Transverse colon (tissue), 4 donors: ENCODE measurements around the gene MCOLN2. TPM values are rescaled to one million over a fixed set of nuclear protein-coding genes. Genes with fewer than 3 reads are reported as not detected.

Experiments used
- DNase-seq: peaks from one replicate; pipeline ENCODE4 v3.0.0-alpha.2; 2019
- H3K27ac ChIP-seq, 4 donors: fragments of 200-600 bp; sonication (generic); 2 replicates each; pipeline ENCODE4 v1.5.1; 2016 to 2018; ENCODE audit warnings: inconsistent platforms in 4 of 4
- H3K27me3 ChIP-seq: fragments of 200-600 bp; sonication (generic); 2 replicates; pipeline ENCODE4 v1.5.1; 2017; ENCODE audit warnings: inconsistent platforms
- H3K36me3 ChIP-seq, 4 donors: fragments of 200-600 bp; sonication (generic); 2 replicates each; pipeline ENCODE4 v1.5.1; 2017 to 2019; ENCODE audit warnings: inconsistent platforms in 4 of 4
- H3K4me1 ChIP-seq, 4 donors: fragments of 200-600 bp; sonication (generic); 2 replicates each; pipeline ENCODE4 v1.5.1; 2017 to 2020; ENCODE audit warnings: inconsistent platforms in 4 of 4
- H3K4me3 ChIP-seq, 4 donors: fragments of 200-600 bp; sonication (generic); 1 replicate in 1 of 4; 2 replicates in 3 of 4; pipeline versions ENCODE4 v1.5.1 to v1.6.1; 2017 to 2019; ENCODE audit warnings: inconsistent platforms in 4 of 4
- H3K9me3 ChIP-seq, 2 donors: fragments of 200-600 bp; sonication (generic); 2 replicates each; pipeline ENCODE4 v1.5.1; 2017 to 2019; ENCODE audit warnings: inconsistent platforms in 2 of 2
- EP300 ChIP-seq: sonication (generic); formaldehyde crosslinking; IDR thresholded peaks from one replicate; pipeline ENCODE4 v1.6.1; 2017; ENCODE audit warnings: antibody characterized with exemption, low read depth
- POLR2A ChIP-seq: fragments of 450-650 bp; IDR thresholded peaks from one replicate; pipeline ENCODE4 v1.6.1; 2016; ENCODE audit warnings: antibody characterized with exemption, mild to moderate bottlenecking, moderate library complexity
- POLR2AphosphoS5 ChIP-seq, 3 donors: sonication (generic); formaldehyde crosslinking; IDR thresholded peaks; one replicate each; pipeline ENCODE4 v1.6.1; 2016; ENCODE audit warnings: antibody characterized with exemption in 3 of 3
- WGBS, 2 donors: methylation state at CpG; one replicate each; pipeline ENCODE4 v1.1.5; 2018; ENCODE audit warnings: low coverage in 1 of 2; 5-methylcytosine and 5-hydroxymethylcytosine counted together
- in situ Hi-C, 4 donors: fragments of 200-750 bp; cut with MboI; loops; one replicate each; pipeline versions ENCODE4 v1.15.0 to v1.15.1; 2017; ENCODE audit warnings: low sequenced_read_pairs in 3 of 4, low pct_ligation_motif_present in 1 of 4, low pct_unique_long_range_greater_than_20kb in 1 of 4
- intact Hi-C: fragments of 100-400 bp; cut with DNase I; formaldehyde crosslinking; loops from one replicate; pipeline ENCODE4 v1.15.1; 2023; ENCODE audit warnings: low total_unique reads
- total RNA-seq, 4 donors: library from RNA; depleted of rRNA; stranded (reverse); fragments of >200 nt; gene quantifications; one replicate each; pipeline ENCODE4 v1.1.0, GENCODE V29; 2016
- TF ChIP-seq, protein P1 (sequence below), 5 experiments: fragments of 200-600 bp in 3 of 5; fragments of 450-650 bp in 2 of 5; sonication (generic) in 3 of 5; IDR thresholded peaks; 1 replicate in 2 of 5; 2 replicates in 3 of 5; pipeline ENCODE4 v1.5.1; 2016 to 2017; ENCODE audit warnings: antibody characterized with exemption in 5 of 5, inconsistent platforms in 3 of 5, mild to moderate bottlenecking in 2 of 5, moderate library complexity in 1 of 5

MCOLN2 gene
- total RNA-seq, 4 donors from 2014 or later = 15.7 to 133 (median 82.7) TPM

DNA sequence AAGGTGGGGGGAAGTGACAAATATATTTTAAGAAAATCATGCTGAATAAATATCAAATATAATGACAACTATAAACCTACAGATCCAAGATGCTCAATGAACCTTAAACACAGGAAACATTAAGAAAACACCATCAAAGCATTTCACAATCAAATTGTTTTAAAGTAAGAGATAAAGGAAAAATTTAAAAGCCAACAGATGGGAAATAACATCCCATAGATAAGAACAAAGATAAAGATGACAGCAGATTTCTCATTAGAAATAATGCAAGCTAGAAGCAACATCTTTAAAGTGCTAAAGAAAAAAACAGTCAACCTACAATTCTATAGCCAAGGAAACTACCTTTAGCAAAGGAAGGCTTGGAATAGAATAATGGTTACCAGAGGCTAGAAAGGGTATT, 33.6 kb upstream of the MCOLN2 start:
- no peak overlapping the region for H3K27ac ChIP-seq
- H3K27me3 ChIP-seq = no peaks in the 10 kb centered on the region
- H3K9me3 ChIP-seq = no peaks in the 10 kb centered on the region
- no peaks in the 10 kb centered on the region for H3K4me1 ChIP-seq
- intact Hi-C loops (loop anchor here (5.0 kb wide), 1 partner anchor 73 kb away; no protein-coding TSS in a partner anchor), in situ Hi-C loops (loop anchor here in 1 of 4 donors (25.0 kb wide), 1 partner anchor 243 kb away; no protein-coding TSS in a partner anchor)
- no peak for DNase-seq
- no peak overlapping the region for H3K4me3 ChIP-seq
- no peak for TF ChIP-seq POLR2AphosphoS5 (IDR thresholded peaks at IDR 0.05)
- TF ChIP-seq EP300 = no peak
- TF ChIP-seq, protein P1, sequence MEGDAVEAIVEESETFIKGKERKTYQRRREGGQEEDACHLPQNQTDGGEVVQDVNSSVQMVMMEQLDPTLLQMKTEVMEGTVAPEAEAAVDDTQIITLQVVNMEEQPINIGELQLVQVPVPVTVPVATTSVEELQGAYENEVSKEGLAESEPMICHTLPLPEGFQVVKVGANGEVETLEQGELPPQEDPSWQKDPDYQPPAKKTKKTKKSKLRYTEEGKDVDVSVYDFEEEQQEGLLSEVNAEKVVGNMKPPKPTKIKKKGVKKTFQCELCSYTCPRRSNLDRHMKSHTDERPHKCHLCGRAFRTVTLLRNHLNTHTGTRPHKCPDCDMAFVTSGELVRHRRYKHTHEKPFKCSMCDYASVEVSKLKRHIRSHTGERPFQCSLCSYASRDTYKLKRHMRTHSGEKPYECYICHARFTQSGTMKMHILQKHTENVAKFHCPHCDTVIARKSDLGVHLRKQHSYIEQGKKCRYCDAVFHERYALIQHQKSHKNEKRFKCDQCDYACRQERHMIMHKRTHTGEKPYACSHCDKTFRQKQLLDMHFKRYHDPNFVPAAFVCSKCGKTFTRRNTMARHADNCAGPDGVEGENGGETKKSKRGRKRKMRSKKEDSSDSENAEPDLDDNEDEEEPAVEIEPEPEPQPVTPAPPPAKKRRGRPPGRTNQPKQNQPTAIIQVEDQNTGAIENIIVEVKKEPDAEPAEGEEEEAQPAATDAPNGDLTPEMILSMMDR (IDR thresholded peaks at IDR 0.05) = no peak
- no peak for TF ChIP-seq POLR2A
- H3K36me3 ChIP-seq = no peaks in the 10 kb centered on the region

DNA sequence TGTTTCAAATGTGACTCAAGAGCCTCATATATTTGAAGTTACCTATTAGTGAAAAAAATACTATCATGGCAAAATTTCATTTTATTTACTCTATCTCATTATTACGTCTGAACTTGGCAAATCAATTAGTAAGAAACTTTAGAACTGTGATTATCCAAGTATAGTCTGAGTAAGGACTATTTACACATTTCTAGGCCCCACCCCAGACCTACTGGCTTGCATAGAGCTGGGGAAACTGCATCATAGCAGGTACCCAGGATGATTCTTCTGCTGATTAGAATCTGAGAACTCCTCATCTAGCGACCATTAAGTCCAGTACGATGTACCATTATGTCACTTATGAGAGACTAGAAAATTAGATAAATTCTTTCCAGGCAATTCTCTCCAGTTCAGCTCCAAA, 31.2 kb upstream of the MCOLN2 start:
- Histone ChIP-seq H3K36me3 (no peaks in the 10 kb centered on the region), H3K27me3 (no peaks in the 10 kb centered on the region), H3K4me3 (no peak overlapping the region), H3K9me3 (no peaks in the 10 kb centered on the region), H3K27ac (no peak overlapping the region), H3K4me1 (no peaks in the 10 kb centered on the region)
- 75 to 79% methylated on average over 3 of the region's 3 CpGs for WGBS, 2 donors
- intact Hi-C loops (no loop called here), in situ Hi-C loops (loop anchor here in 1 of 4 donors (5.0 to 25.0 kb wide), 2 partner anchors 81 to 241 kb away; no protein-coding TSS in a partner anchor)
- TF ChIP-seq POLR2AphosphoS5 (IDR thresholded peaks at IDR 0.05) = no peak
- TF ChIP-seq, protein P1 (IDR thresholded peaks at IDR 0.05) = no peak
- no peak for TF ChIP-seq POLR2A
- no peak for TF ChIP-seq EP300
- DNase-seq = no peak

DNA sequence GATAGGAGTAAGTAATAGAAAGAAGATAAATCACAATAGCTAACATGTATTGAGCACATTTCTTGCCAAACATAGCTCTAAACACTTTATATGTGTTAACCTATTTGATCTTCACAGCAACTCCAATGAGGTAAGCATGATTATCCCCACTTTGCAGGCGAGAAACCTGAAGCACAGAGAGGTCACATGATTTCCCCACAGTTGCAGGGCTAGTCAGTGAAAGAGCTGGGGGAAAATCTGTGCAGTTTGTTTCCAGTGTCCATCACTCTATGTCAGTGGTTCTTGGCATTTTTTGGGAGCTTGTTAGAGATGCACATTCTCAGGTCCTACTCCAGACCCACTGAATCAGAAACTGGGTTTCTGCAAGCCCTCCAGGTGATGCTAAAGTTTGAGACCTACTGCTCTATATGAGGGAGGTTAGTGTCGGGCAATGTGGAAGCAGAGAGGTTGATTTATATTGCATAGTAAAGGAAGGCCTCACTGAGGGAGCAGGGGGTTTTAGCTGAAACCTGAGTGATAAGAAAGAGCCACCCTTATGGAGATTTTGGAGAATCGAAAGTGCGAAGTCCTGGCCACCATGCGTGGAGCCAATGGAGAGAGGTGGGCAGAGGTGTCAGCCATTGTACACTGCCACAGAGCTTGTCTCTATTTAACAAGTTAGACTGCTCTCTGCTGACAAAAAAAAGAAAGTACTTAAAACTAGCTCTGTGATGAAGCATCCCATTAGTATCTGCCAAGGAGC, 30.5 kb upstream of the MCOLN2 start:
- Histone ChIP-seq H3K4me3 (no peak overlapping the region), H3K27ac (no peak overlapping the region), H3K4me1 (no peaks in the 10 kb centered on the region), H3K9me3 (no peaks in the 10 kb centered on the region), H3K36me3 (no peaks in the 10 kb centered on the region), H3K27me3 (no peaks in the 10 kb centered on the region)
- no peak for DNase-seq
- in situ Hi-C loops (loop anchor here in 1 of 4 donors (5.0 to 25.0 kb wide), 2 partner anchors 80 to 240 kb away; no protein-coding TSS in a partner anchor), intact Hi-C loops (no loop called here)
- TF ChIP-seq, protein P1 (IDR thresholded peaks at IDR 0.05) = peak in 3 of 5 experiments; percentile 17 to 24 (median 18)
- TF ChIP-seq POLR2A = no peak
- WGBS, 2 donors = 75 to 79% methylated on average over 4 to 5 of the region's 5 CpGs

DNA sequence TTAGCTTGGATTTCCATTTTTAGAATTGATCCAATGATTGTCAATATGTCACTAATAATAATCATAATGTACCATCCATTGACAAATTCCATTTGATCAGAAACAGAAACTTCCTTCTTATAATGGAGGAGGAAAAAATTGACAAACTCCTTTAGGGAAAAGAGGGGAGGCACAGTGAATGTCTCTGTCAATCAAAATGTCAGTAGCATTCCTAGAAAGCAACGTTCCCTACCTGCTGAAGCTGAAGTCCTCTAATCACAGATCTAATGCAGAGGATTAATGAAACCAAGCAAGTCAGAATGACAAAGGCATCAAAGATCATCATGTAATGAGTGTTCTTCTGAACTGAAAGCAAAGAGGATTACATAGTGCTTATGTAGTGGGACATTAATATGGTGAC, 29.0 kb upstream of the MCOLN2 start:
- no peaks in the 10 kb centered on the region for H3K9me3 ChIP-seq
- no peak for TF ChIP-seq POLR2A
- TF ChIP-seq, protein P1 (IDR thresholded peaks at IDR 0.05) = no peak
- TF ChIP-seq POLR2AphosphoS5 (IDR thresholded peaks at IDR 0.05) = no peak
- TF ChIP-seq EP300 = no peak
- H3K4me3 ChIP-seq = no peak overlapping the region
- H3K36me3 ChIP-seq = no peaks in the 10 kb centered on the region
- DNase-seq = no peak
- in situ Hi-C loops (loop anchor here in 1 of 4 donors (5.0 to 25.0 kb wide), 2 partner anchors 79 to 239 kb away; no protein-coding TSS in a partner anchor), intact Hi-C loops (no loop called here)
- 70 to 94% methylated on average over 1 of the region's 1 CpG for WGBS, 2 donors
- no peak overlapping the region for H3K27ac ChIP-seq
- no peaks in the 10 kb centered on the region for H3K27me3 ChIP-seq
- H3K4me1 ChIP-seq = no peaks in the 10 kb centered on the region
